Measurements from ENCODE around the gene SORCS1.

The SORCS1 gene

DNA sequence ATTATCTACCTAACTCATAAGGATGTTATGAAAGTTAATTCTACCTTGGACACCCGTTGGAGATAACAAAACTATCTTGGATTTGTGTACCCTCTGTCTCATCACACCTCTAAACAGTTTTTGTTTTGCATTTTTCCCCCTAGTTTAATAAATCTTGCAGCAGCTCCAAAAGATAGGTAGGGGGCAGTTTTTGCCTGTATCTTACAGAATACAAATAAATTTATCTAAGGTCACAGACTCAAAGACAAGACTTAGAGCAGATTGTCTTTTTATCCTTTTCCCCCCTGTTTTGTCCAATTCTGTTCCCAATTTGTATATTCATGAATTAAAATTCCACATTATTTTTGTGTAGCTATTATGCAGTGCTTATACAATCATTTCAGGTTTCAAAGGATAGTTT lies 5.0 kb upstream of the SORCS1 start:
- no peaks in the 10 kb centered on the region for H4K20me1 ChIP-seq (ENCODE audit: insufficient read depth, low read length)
- H3K9ac ChIP-seq (ENCODE audit: low read length): no peak overlapping the region
- TF ChIP-seq EZH2 (optimal IDR thresholded peaks at IDR 0.05; ENCODE audit: low read depth, low read length) (no peak), EZH2phosphoT487 (IDR thresholded peaks at IDR 0.05; ENCODE audit: low read length) (no peak)
- TF ChIP-seq, protein P1, sequence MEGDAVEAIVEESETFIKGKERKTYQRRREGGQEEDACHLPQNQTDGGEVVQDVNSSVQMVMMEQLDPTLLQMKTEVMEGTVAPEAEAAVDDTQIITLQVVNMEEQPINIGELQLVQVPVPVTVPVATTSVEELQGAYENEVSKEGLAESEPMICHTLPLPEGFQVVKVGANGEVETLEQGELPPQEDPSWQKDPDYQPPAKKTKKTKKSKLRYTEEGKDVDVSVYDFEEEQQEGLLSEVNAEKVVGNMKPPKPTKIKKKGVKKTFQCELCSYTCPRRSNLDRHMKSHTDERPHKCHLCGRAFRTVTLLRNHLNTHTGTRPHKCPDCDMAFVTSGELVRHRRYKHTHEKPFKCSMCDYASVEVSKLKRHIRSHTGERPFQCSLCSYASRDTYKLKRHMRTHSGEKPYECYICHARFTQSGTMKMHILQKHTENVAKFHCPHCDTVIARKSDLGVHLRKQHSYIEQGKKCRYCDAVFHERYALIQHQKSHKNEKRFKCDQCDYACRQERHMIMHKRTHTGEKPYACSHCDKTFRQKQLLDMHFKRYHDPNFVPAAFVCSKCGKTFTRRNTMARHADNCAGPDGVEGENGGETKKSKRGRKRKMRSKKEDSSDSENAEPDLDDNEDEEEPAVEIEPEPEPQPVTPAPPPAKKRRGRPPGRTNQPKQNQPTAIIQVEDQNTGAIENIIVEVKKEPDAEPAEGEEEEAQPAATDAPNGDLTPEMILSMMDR (IDR thresholded peaks at IDR 0.05; ENCODE audit: low read length): no peak
- H2AFZ ChIP-seq (ENCODE audit: low read length): no peak overlapping the region
- no peaks in the 10 kb centered on the region for H3K9me3 ChIP-seq (replicated peaks; ENCODE audit: insufficient read depth, low read length)
- no peaks in the 10 kb centered on the region for H3K27me3 ChIP-seq (replicated peaks; ENCODE audit: insufficient read depth, low read length)
- no peak overlapping the region for H3K4me3 ChIP-seq (ENCODE audit: low read length)
- no peaks in the 10 kb centered on the region for H3F3A ChIP-seq (ENCODE audit: insufficient read depth, low read length)
- no peak for DNase-seq
- no peak overlapping the region for H3K4me2 ChIP-seq (ENCODE audit: low read depth, low read length)
- H3K79me2 ChIP-seq (ENCODE audit: low read length): no peaks in the 10 kb centered on the region
- H3K4me1 ChIP-seq (ENCODE audit: low read length): no peaks in the 10 kb centered on the region
- H3K27ac ChIP-seq (ENCODE audit: low read length): no peak overlapping the region
- no peaks in the 10 kb centered on the region for H3K9me2 ChIP-seq (replicated peaks; ENCODE audit: insufficient read depth, low read length)
- H3K36me3 ChIP-seq (replicated peaks; ENCODE audit: insufficient read depth, low read length): no peaks in the 10 kb centered on the region

DNA sequence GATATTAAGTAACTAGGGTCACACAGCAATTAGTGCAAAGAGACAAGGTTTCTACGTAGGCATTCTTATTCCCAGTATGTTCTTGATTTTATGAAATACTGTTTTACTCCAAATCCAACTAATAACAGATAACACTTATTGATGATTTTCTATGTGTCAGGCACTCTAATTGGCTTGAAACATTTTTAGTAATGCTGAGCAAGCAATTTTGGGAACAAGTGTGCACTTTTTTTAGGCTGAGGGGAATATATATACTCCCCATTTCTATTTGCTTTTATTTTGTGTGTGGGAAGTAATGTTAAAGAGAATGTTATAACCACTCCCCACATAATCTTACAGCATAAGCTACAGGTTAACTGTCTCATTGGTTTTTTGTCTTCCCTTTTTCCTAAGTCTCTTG lies 4.2 kb upstream of the SORCS1 start:
- H3K4me3 ChIP-seq (ENCODE audit: low read length): no peak overlapping the region
- no peak overlapping the region for H3K9ac ChIP-seq (ENCODE audit: low read length)
- no peak overlapping the region for H3K27ac ChIP-seq (ENCODE audit: low read length)
- no peak overlapping the region for H3K4me2 ChIP-seq (ENCODE audit: low read depth, low read length)
- no peaks in the 10 kb centered on the region for H3K79me2 ChIP-seq (ENCODE audit: low read length)
- H3K9me3 ChIP-seq (replicated peaks; ENCODE audit: insufficient read depth, low read length): no peaks in the 10 kb centered on the region
- no peak for DNase-seq
- no peaks in the 10 kb centered on the region for H3F3A ChIP-seq (ENCODE audit: insufficient read depth, low read length)
- H3K4me1 ChIP-seq (ENCODE audit: low read length): no peaks in the 10 kb centered on the region
- no peaks in the 10 kb centered on the region for H3K36me3 ChIP-seq (replicated peaks; ENCODE audit: insufficient read depth, low read length)
- TF ChIP-seq, protein P1 (IDR thresholded peaks at IDR 0.05; ENCODE audit: low read length): no peak
- TF ChIP-seq EZH2phosphoT487 (IDR thresholded peaks at IDR 0.05; ENCODE audit: low read length): no peak
- no peak for TF ChIP-seq EZH2 (optimal IDR thresholded peaks at IDR 0.05; ENCODE audit: low read depth, low read length)
- no peaks in the 10 kb centered on the region for H4K20me1 ChIP-seq (ENCODE audit: insufficient read depth, low read length)
- H3K9me2 ChIP-seq (replicated peaks; ENCODE audit: insufficient read depth, low read length): no peaks in the 10 kb centered on the region
- no peaks in the 10 kb centered on the region for H3K27me3 ChIP-seq (replicated peaks; ENCODE audit: insufficient read depth, low read length)
- no peak overlapping the region for H2AFZ ChIP-seq (ENCODE audit: low read length)

DNA sequence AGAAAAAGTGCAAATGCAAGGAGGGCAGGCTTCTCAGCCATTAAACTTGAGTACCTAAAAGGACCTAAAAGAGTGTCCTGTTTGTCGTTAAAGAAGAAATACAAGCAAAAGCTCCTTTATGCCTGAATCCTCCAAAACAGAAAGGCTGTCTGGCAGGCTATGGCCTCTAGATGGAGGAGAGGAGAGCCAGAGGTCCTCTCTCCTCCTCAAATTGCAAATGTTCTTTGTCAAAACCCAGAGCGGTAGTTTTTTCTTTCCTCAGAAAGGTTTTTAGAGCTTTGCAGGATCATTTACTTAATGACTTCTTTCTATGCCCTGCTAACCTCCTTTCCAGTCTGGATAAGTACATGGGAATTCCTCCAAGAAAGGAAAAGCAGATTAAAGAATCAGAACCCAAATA lies 1.9 kb upstream of the SORCS1 start:
- Histone ChIP-seq H3K79me2 (ENCODE audit: low read length) (no peaks in the 10 kb centered on the region), H3K27me3 (replicated peaks; ENCODE audit: insufficient read depth, low read length) (no peaks in the 10 kb centered on the region), H3K4me1 (ENCODE audit: low read length) (no peaks in the 10 kb centered on the region), H2AFZ (ENCODE audit: low read length) (peak overlapping the region; percentile 1; the same call in 1 of the 2 replicates), H3K27ac (ENCODE audit: low read length) (no peak overlapping the region), H3K9me2 (replicated peaks; ENCODE audit: insufficient read depth, low read length) (no peaks in the 10 kb centered on the region), H3F3A (ENCODE audit: insufficient read depth, low read length) (no peaks in the 10 kb centered on the region), H4K20me1 (ENCODE audit: insufficient read depth, low read length) (no peaks in the 10 kb centered on the region), H3K9ac (ENCODE audit: low read length) (no peak overlapping the region), H3K9me3 (replicated peaks; ENCODE audit: insufficient read depth, low read length) (no peaks in the 10 kb centered on the region), H3K4me3 (ENCODE audit: low read length) (no peak overlapping the region), H3K4me2 (ENCODE audit: low read depth, low read length) (no peak overlapping the region), H3K36me3 (replicated peaks; ENCODE audit: insufficient read depth, low read length) (no peaks in the 10 kb centered on the region)
- TF ChIP-seq, protein P1 (IDR thresholded peaks at IDR 0.05; ENCODE audit: low read length): no peak
- TF ChIP-seq EZH2 (optimal IDR thresholded peaks at IDR 0.05; ENCODE audit: low read depth, low read length) (no peak), EZH2phosphoT487 (IDR thresholded peaks at IDR 0.05; ENCODE audit: low read length) (no peak)
- DNase-seq: no peak
